ENCODE data around the gene RENBP. TPM values are rescaled to one million over a fixed set of nuclear protein-coding genes. Genes with fewer than 3 reads are reported as not detected.

RENBP gene
- 1 to 10 TPM; 1.8 to 2.6 (median 2.0) TPM for total RNA-seq

DNA sequence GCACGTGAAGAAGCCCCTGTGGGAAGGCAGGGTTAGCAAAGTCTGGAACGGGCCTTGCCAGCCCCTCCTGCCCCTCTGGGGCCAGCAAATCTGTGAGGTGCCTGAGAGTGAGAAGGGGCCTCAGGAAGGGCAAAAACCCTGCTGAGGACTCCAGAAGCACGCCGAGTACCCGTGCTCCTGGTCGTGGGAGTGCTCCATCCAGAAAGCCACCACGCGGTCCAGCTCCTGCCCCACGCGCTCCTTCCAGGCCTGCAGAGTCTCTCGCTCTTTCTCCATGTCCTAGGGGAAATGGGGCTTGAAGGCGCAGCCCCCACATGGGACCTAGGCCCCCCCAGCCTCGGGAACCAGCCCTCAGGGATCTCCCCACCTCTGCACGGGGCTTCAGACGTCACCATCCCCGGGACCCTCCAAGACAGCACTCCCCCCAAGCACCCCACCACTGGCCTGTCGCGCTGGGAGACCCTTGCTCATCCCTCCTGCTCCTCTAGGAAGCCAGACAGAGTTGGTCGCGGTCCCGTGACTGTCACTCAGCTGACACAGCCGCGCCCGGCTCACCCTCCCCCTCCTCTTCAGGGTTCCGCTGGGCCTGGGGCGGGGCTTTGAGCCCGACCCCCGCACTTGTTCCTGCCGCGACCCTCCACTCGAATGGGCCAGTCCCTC, at the start of gene RENBP:
RENBP (minus strand) TSS at position 504 of the 660 bp plus-strand sequence; CDS start at position 471, 33 bp downstream.
- H3K27me3 ChIP-seq, result no peaks in the 10 kb centered on the region
- in situ Hi-C loops (cut with MboI; ENCODE audit: low sequenced_read_pairs in 4 of 4), result loop anchor here in 1 of 4 donors (25.0 kb wide), 1 partner anchor 157 kb away; the partner anchor contains the start of genes IDH3G, SRPK3 and SSR4
- H3K4me3 ChIP-seq, result peak within 1 kb of the TSS in 3 of 4 donors; percentile 5 to 38 (median 33)
- H3K36me3 ChIP-seq, result peaks cover 0 to 9% of the 10 kb centered on the region in 2 donors
- no peaks in the 10 kb centered on the region for H3K4me1 ChIP-seq
- intact Hi-C loops (cut with DNase I; ENCODE audit: low total_unique reads), result no loop called here
- peak in 1 of 2 donors; percentile 34 for DNase-seq
- TF ChIP-seq POLR2A (IDR thresholded peaks at IDR 0.05), result no peak
- TF ChIP-seq, protein P1, sequence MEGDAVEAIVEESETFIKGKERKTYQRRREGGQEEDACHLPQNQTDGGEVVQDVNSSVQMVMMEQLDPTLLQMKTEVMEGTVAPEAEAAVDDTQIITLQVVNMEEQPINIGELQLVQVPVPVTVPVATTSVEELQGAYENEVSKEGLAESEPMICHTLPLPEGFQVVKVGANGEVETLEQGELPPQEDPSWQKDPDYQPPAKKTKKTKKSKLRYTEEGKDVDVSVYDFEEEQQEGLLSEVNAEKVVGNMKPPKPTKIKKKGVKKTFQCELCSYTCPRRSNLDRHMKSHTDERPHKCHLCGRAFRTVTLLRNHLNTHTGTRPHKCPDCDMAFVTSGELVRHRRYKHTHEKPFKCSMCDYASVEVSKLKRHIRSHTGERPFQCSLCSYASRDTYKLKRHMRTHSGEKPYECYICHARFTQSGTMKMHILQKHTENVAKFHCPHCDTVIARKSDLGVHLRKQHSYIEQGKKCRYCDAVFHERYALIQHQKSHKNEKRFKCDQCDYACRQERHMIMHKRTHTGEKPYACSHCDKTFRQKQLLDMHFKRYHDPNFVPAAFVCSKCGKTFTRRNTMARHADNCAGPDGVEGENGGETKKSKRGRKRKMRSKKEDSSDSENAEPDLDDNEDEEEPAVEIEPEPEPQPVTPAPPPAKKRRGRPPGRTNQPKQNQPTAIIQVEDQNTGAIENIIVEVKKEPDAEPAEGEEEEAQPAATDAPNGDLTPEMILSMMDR (IDR thresholded peaks at IDR 0.05 in 4 of 5, conservative IDR thresholded peaks at IDR 0.05 in 1 of 5), result no peak
- ATAC-seq, result peak in 1 of 2 donors; percentile 21
- H3K27ac ChIP-seq, result peak within 1 kb of the TSS in 1 of 4 donors; percentile 41
- no peaks in the 10 kb centered on the region for H3K9me3 ChIP-seq

DNA sequence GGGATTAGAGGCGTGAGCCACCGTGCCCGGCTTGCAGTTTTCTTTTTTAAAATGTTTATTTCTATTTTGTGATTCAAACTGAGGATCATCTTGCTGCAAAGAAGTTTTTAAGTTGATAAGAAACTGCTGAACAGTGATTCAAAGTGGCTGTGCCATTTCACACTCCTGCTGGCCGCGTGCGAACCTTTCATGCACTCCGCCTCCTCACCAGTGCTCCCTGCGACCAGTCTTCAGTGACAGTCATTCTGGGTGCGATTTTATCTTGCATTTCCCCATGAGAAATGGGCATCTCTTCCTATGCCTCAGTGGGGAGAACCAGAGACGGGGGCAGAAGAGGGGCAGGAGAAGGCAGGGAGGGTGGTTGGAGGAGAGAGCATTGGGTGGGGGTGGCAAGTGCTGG, 49.5 kb upstream of the RENBP start:
- in situ Hi-C loops (cut with MboI; ENCODE audit: low sequenced_read_pairs in 4 of 4) (no loop called here), intact Hi-C loops (cut with DNase I; ENCODE audit: low total_unique reads) (no loop called here)
- TF ChIP-seq, protein P1 (IDR thresholded peaks at IDR 0.05 in 4 of 5, conservative IDR thresholded peaks at IDR 0.05 in 1 of 5), result no peak
- TF ChIP-seq POLR2A (IDR thresholded peaks at IDR 0.05), result no peak
- Histone ChIP-seq H3K4me1 (no peaks in the 10 kb centered on the region), H3K4me3 (no peak overlapping the region), H3K36me3 (no peaks in the 10 kb centered on the region), H3K9me3 (no peaks in the 10 kb centered on the region), H3K27ac (no peak overlapping the region), H3K27me3 (no peaks in the 10 kb centered on the region)
- ATAC-seq, result no peak
- no peak for DNase-seq

DNA sequence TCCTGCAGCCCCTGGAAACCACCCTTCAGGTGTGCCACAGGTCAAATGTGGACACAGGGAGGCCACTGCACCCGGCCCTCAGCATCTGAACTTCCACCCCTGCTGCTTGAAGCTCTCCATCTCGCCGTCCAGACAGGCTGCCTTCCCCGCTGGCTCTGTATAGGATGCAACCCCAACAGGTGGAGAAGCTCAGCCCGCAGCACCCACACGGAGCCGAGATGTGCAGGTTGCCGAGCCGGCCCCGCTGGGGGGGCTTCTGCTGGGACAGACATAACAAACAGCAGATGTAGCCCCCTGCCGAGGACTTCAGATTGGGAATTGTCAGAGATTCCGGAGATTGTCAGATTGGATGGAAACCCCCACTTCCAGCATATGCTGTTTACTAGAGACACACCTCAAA, 48.6 kb upstream of the RENBP start:
- Histone ChIP-seq H3K27me3 (no peaks in the 10 kb centered on the region), H3K27ac (no peak overlapping the region), H3K36me3 (no peaks in the 10 kb centered on the region), H3K4me3 (no peak overlapping the region), H3K4me1 (no peaks in the 10 kb centered on the region), H3K9me3 (no peaks in the 10 kb centered on the region)
- in situ Hi-C loops (cut with MboI; ENCODE audit: low sequenced_read_pairs in 4 of 4), result no loop called here
- ATAC-seq, result no peak
- no peak for DNase-seq
- intact Hi-C loops (cut with DNase I; ENCODE audit: low total_unique reads), result no loop called here
- TF ChIP-seq POLR2A (IDR thresholded peaks at IDR 0.05), result no peak
- TF ChIP-seq, protein P1 (IDR thresholded peaks at IDR 0.05 in 4 of 5, conservative IDR thresholded peaks at IDR 0.05 in 1 of 5), result no peak

DNA sequence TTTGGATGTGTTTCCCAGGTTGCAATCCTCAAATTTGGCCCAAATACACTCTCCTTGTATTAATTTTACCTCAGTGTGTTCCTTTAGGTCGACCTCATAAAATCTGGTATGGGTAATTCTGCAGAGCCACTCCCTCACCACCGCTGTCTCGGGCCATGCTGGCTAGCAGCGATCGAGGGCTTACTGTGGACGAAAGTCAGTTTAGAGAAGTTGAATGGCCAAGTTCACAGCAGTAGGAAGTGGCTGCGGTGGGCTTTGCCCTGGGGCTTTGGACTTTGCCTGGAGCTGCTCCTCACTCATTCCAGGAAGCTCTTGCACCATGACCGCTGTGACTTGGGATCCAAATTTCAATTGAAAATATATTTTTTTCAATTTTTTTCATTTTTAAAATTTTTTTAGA, 47.7 kb upstream of the RENBP start:
- Histone ChIP-seq H3K27ac (no peak overlapping the region), H3K4me1 (no peaks in the 10 kb centered on the region), H3K9me3 (no peaks in the 10 kb centered on the region), H3K36me3 (no peaks in the 10 kb centered on the region), H3K4me3 (no peak overlapping the region), H3K27me3 (no peaks in the 10 kb centered on the region)
- no peak for ATAC-seq
- TF ChIP-seq, protein P1 (IDR thresholded peaks at IDR 0.05 in 4 of 5, conservative IDR thresholded peaks at IDR 0.05 in 1 of 5), result no peak
- no peak for TF ChIP-seq POLR2A (IDR thresholded peaks at IDR 0.05)
- intact Hi-C loops (cut with DNase I; ENCODE audit: low total_unique reads), result no loop called here
- DNase-seq, result no peak
- in situ Hi-C loops (cut with MboI; ENCODE audit: low sequenced_read_pairs in 4 of 4), result no loop called here
